Activated CD8-positive, alpha-beta memory T cell treated with anti-CD3 and anti-CD28 coated beads for 1 hour (primary cell): Measurements from ENCODE around the gene BMP4.
"Not testable (repeated sequence)": the region's sequence is repeated elsewhere in the genome, so short reads cannot be mapped to it uniquely, and the experiment has no call there.

Source experiments
- DNase-seq, 2 donors: peaks; one replicate each; pipeline ENCODE4 v3.0.0-alpha.2; 2020; ENCODE audit warnings: low read depth in 1 of 2; ENCODE audit errors: extremely low read depth in 1 of 2

BMP4 gene

DNA sequence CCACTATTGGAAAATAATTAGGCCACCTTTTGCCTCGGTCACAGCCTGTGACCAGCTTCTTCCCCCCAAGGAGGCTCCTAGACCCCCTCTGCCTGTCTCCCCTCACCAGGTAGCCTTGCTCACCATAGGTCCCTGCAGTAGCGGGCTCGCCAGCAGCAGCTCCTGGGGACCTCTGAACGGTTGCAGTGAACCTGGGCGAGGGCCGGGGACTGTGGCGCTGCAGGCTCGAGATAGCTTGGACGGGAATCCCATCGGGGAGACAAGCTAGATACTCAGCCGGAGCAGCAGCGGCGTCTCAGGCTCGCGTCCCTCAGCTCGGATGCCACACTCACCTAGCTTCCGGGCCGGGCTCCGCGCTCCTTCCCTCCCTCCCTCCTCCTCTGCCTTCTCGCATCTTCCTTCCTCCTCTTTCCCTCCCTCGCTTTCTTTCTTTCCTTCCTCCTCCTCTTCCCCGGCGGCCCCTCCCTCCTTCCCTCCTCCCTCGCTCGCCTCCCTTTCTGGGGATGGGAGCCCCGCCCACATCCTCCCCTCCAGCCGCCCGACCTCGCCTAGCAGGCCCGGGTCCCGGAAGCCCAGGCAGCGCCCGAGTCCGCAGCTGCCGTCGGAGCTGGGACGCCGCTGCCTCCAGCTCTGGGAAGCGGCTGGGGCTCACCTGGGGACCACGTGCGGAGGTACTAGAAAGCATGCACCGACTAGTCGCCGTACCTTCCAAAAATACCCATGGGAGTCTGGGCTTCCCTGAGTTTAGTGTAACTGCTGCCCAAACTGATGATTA lies at the start of gene BMP4:
BMP4 (minus strand) TSS at position 399 of the 775 bp plus-strand sequence. CDS start 4,603 bp downstream, outside the sequence.
- DNase-seq, result no peak

- DNase-seq, result no peak
These were observed 46.4 kb upstream of the BMP4 start for GRCh38 chr14:54003064-54003463.

- DNase-seq, result no peak
These were observed 46.0 kb upstream of the BMP4 start for GRCh38 chr14:54002653-54003052.

DNA sequence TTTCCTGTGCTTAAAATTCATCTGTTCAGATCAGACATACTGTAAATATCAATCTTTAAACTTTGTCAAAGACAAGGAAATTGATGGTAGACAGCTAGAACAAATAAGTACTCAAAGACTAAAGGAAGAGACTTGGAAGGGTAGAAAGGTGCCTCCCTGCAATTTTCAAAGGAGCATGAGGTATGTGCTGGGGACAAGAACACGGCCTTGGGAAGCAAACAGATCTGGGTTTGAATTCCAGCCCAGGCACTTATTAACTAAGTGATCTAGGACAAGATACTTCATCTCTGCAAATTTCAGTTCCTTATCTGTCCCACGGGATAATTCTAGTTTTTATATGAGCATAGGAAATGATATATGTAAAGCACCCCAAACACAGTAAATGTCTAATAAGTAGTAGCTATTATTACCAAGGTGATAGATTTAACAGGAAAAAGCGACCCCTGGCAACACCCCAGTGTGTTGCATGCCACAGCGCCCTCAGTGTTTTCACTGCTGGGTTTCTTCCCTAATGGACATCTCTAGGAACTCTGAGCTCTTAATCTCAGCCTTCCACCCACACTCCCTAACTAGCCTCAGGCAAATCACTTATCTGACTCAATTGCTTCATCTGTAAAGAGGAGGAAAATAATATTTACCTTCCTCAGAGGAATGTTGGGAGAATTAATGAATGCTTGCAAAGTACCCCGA lies 44.7 kb upstream of the BMP4 start:
- no peak for DNase-seq

- DNase-seq, result no peak
These were observed 43.8 kb upstream of the BMP4 start for GRCh38 chr14:54000341-54000811.

GRCh38 chr14:53999061-53999488 lies 42.5 kb upstream of the BMP4 start:
- DNase-seq, result no peak

- DNase-seq, result no peak
These were observed 39.4 kb upstream of the BMP4 start for GRCh38 chr14:53996041-53996440.

DNA sequence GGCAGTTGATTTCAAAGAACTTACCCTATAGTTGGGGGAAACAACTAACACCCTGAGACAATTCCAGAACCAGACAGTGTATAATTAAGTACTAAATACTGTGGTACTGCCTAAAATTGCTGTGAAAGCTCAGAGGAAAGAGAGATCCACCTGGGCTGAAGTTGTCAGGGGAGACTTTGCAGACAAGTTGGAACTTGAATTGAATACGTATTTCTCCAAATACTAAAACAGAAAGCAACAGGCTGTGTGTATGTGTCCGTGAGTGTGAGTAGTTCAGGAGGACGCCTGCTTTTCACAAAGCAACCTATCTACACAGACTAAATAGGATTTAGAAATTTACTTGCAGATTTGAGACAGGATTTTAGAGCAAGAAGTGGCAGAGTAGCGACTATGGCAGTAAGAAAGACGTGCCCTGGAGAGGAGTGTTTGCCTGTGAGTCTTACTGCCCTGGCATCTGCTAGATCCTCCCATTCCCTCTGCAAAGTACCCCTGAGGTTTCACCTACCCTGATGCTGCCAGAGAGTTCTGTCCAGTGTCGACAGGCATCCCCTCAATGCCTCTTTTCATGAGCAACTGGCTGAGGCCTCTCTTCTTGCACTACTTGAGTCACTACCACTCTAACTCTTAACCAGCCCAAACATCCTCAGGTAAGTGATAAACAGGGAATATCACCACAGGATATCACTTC lies 37.4 kb upstream of the BMP4 start:
- no peak for DNase-seq

GRCh38 chr14:53990978-53991377 lies 34.4 kb upstream of the BMP4 start:
- DNase-seq, result no peak

DNA sequence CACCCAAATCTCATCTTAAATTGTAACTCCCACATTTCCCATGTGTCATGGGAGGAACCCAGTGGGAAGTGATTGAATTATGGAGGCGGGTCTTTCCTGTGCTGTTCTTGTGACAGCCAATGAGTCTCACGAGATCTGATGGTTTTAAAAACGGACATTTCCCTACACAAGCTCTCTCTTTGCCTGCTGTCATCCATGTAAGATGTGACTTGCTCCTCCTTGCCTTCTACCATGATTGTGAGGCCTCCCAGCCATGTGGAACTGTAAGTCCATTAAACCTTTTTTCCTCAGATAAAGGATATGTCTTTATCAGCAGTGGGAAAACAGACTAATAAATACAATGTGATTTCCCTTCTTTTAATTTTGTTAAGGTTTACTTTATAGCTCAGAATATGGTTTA lies 30.1 kb upstream of the BMP4 start:
- DNase-seq, result not testable (repeated sequence)

DNA sequence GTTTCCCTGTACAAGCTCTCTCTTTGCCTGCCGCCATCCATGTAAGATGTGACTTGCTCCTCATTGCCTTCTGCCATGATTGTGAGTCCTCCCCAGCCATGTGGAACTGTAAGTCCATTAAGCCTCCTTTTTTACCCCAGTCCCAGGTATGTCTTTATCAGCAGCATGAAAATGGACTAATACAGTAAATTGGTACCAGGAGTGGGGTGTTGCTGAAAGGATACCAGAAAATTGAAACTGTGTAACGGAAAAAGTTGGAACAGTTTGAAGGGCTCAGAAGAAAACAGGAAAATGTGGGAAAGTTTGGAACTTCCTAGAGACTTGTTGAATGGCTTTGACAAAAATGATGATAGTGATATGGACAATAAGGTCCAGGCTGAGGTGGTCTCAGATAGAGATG lies 28.3 kb upstream of the BMP4 start:
- not testable (repeated sequence) for DNase-seq

GRCh38 chr14:53983112-53983511 lies 26.5 kb upstream of the BMP4 start:
- no peak for DNase-seq

GRCh38 chr14:53982546-53982945 lies 25.9 kb upstream of the BMP4 start:
- DNase-seq, result no peak

DNA sequence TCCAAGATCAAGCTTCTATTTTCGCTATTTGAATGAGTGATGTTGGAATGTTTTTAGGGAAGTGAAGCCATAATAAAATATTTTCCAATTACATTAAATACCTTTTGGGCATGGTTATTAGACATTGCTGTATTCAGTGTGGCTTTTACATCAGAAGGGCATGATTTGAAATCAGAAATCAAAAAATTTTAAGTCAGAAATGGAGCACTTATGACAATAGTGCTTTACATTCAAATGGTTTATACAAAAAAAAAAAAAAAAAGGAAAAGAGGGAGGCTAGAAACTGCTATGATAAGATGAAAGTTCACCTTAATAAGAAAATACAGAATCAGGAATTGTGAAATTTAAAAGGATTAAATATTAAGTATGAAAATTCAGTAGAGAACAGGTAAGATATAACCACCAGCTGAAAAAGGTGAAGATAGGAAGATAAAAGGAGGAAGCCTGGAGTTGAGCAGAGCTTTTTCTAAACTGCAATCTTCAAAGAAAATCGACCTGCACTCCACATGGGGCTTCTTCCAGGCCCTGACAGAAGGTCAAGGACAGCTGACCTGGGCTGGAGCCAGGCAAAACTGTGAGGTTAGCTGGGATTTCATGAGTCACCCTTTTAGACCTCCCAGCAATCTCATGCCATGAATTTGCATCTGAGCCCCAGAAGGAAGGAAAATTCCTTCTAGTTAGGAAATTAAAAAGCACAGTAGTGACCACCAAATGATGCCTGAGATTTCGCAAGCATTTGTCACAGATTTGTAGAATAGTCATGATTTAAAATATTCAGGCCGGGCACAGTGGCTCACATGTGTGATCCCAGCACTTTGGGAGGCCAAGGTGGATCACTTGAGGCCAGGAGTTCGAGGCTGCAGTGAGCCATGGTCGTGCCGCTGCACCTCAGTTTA lies 23.4 kb upstream of the BMP4 start:
- DNase-seq, result no peak

DNA sequence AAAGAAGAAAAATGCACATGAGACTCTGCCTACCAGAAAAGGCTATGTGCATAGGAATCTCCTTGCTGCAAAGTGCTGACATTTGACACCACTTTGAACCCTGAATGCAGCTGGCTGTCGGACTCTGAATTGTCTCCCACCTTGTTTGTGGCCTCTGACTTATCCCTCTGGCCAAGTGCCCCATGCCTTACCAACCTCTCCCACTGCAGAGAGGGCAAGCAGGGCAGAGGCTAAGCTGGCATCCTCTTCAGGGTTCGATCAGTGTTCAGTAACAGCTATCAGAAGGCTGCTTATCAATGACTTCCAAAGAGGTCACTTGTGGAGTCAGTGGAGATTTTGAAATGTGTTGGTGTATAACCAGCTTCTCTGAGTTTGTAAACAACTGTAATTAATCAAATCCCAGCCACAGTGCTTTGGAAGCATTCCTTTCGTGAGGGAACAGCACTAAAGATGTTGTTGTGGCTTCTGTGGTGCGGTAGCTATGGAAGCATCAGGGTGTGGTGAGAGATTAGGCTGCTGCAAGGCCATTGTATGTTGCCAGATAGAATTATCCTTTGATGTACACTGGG lies 22.6 kb upstream of the BMP4 start:
- no peak for DNase-seq

DNA sequence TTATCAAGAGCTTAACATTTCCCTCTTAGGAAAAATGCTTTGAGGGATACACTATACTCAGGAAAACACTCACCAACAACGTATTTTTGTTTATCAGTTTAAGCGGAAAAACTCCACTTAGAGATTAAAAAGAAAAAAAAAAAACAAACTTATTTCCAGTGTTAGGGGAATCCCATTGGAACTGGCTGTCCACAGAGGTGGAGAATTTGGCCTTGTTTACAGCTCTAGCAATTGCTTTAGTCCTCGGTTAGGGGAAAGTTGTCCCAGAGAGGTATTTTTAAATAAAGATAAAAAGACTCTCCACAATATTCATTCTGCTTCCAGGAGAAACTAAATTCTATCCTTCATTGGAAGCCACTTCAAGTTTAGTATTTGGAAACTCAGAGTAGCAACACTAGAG lies 21.6 kb upstream of the BMP4 start:
- no peak for DNase-seq

DNA sequence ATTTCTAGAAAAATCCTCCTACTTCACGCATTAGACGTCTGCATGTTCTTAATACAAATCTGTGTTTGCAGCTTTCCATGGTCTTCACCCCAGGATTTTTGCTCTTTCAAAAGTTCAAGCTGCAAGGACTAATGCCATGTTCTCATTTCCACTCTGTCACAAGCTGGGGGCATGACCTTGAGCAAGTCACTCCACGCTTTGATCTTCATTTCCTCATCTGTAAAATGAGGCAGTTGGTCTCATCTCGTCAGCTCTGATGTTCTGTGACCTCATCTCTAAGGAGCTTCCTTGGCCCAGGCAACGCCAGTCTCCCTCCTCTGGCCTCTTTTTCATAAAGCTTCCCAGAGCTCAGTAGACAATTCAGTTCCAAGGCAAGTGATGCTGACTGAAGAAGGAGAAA lies 18.8 kb upstream of the BMP4 start:
- no peak for DNase-seq

DNA sequence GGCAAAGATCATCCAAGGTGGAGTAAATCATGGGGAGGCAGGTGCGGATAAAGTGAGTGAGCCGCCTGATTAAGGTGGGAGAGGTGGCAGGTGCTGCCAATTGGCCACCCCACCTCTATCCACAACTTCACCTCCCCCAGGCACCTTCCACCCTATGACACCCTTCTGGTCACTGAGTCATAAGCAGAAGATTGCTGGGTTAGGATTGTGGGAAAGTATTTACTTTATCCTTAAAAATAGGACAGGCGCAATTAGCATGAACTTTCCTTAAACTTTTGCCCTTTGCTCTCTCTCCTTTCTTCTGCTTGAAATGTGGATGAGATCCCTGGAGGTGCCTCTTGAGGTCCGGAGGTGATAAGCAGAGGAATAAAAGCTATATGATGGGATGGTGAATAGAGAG lies 14.9 kb upstream of the BMP4 start:
- DNase-seq, result no peak

DNA sequence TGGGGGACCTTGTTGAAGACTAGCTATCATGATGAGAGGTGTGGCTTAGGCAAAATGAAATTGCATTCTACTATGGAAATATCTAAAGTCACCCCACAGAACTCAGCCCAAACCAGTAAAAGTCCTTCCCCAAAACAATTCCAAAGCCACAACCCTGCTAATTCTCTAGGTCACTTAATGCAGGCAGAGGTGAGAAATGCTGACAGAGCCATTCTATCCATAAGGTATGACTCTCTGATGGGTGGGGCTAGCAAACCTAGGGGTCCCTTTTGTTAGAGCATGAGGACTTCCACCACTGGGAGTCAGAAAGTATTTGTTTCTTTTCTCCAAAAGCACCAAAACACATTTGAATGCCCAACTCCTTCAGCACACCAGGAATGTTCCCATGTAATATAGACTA lies 12.7 kb upstream of the BMP4 start:
- no peak for DNase-seq

DNA sequence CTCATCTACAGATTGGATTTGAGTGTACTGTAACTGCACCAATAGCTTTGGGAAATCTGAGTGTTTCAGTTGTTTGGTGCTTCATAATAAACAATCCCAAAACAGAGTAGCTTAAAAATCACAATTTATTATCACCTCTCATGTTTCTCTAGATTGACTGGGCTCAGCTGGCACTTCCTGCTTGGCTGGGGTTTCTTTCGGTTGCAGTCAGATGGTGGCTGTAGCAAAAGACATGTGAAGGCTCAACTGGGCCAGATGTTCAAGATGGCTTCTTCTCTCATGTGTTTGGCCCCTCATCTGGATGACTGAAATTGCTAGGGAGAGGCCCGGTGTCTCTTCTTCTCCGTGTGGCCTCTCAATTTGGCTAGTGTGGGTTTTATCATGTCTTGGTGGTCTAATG lies 12.1 kb upstream of the BMP4 start:
- no peak for DNase-seq
